ENCODE measurements around the gene HINT3.

- TF ChIP-seq CTCF (IDR thresholded peaks at IDR 0.05), result no peak
- no peak for TF ChIP-seq POLR2A (IDR thresholded peaks at IDR 0.05)
Observed at GRCh38 chr6:125918681-125919566, 37.6 kb upstream of the HINT3 start.

Data from heart left ventricle (tissue), 13 donors.